WTC11 (cell line): Measurements from ENCODE around the gene TRAF3IP1. TPM values are rescaled to one million over a fixed set of nuclear protein-coding genes. Genes with fewer than 3 reads are reported as not detected.

ENCODE experiments used
- ATAC-seq: fragments of 200-7000 bp; cut with Tn5 transposase; 2 replicates; pipeline ENCODE4 v1.10.0; 2021; ENCODE audit warnings: mild to moderate bottlenecking, moderate library complexity
- CTCF ChIA-PET: fragments of 300-600 bp; sonication (Branson Sonifier 250); formaldehyde crosslinking; loops from one replicate; lab custom pipeline; 2021; ENCODE audit warnings: antibody characterized with exemption; lab: Charles Lee
- POLR2A ChIA-PET: fragments of 350-600 bp; sonication (Branson Sonifier 250); formaldehyde crosslinking; loops from one replicate; lab custom pipeline; 2021; ENCODE audit warnings: antibody characterized with exemption; lab: Charles Lee
- DNase-seq: peaks from one replicate; pipeline ENCODE4 v3.0.0; 2021; ENCODE audit warnings: low spot score
- H3K27ac Mint-ChIP-seq: 2 replicates; pipeline ENCODE4 v1.8.0; 2021; ENCODE audit warnings: mixed read lengths
- H3K27me3 Mint-ChIP-seq: 2 replicates; pipeline ENCODE4 v1.8.0; 2021; ENCODE audit warnings: low read depth, mild to moderate bottlenecking, moderate library complexity, mixed read lengths
- H3K36me3 Mint-ChIP-seq: 2 replicates; pipeline ENCODE4 v1.8.0; 2021; ENCODE audit warnings: mixed read lengths
- H3K4me1 Mint-ChIP-seq: 2 replicates; pipeline ENCODE4 v1.8.0; 2022; ENCODE audit warnings: mixed read lengths
- H3K4me3 Mint-ChIP-seq: 2 replicates; pipeline ENCODE4 v1.8.0; 2021; ENCODE audit warnings: mild to moderate bottlenecking, moderate library complexity, mixed read lengths
- H3K9me3 Mint-ChIP-seq: 2 replicates; pipeline ENCODE4 v1.8.0; 2021; ENCODE audit warnings: mixed read lengths
- CREB1 ChIP-seq: sonication (generic); formaldehyde crosslinking; IDR thresholded peaks from 2 replicates; pipeline ENCODE4 v1.8.0; 2023; ENCODE audit warnings: mild to moderate bottlenecking, missing genetic modification reagents
- ELF4 ChIP-seq: sonication (generic); formaldehyde crosslinking; IDR thresholded peaks from 2 replicates; pipeline ENCODE4 v1.8.1; 2022; ENCODE audit warnings: low read depth, mild to moderate bottlenecking, moderate library complexity, missing genetic modification reagents
- EMX1 ChIP-seq: fragments of 250-450 bp; sonication (Bioruptor Pico); IDR thresholded peaks from 2 replicates; pipeline ENCODE4 v1.8.0; 2021; ENCODE audit warnings: mild to moderate bottlenecking
- HMGA2 ChIP-seq: fragments of 250-450 bp; sonication (Bioruptor Pico); IDR thresholded peaks from 2 replicates; pipeline ENCODE4 v1.4.0; 2021; ENCODE audit warnings: mild to moderate bottlenecking, moderate library complexity
- NFATC4 ChIP-seq: fragments of 250-450 bp; sonication (Bioruptor Pico); IDR thresholded peaks from 2 replicates; pipeline ENCODE4 v1.9.0; 2021; ENCODE audit warnings: mild to moderate bottlenecking
- NR1H2 ChIP-seq: sonication (generic); formaldehyde crosslinking; IDR thresholded peaks from 2 replicates; pipeline ENCODE4 v1.9.0; 2021; ENCODE audit warnings: mild to moderate bottlenecking, moderate library complexity, missing genetic modification reagents
- NR2C2 ChIP-seq: sonication (generic); formaldehyde crosslinking; IDR thresholded peaks from 2 replicates; pipeline ENCODE4 v1.8.0; 2022; ENCODE audit warnings: mild to moderate bottlenecking, missing genetic modification reagents
- NR3C1 ChIP-seq: sonication (generic); formaldehyde crosslinking; conservative IDR thresholded peaks from 2 replicates; pipeline ENCODE4 v1.8.1; 2023; ENCODE audit warnings: low read depth, mild to moderate bottlenecking, missing genetic modification reagents
- OVOL2 ChIP-seq: fragments of 250-450 bp; sonication (Bioruptor Pico); IDR thresholded peaks from 2 replicates; pipeline ENCODE4 v1.9.0; 2021; ENCODE audit warnings: mild to moderate bottlenecking, borderline replicate concordance
- PRRX2 ChIP-seq: fragments of 250-450 bp; sonication (Bioruptor Pico); IDR thresholded peaks from 2 replicates; pipeline ENCODE4 v1.8.0; 2021; ENCODE audit warnings: mild to moderate bottlenecking
- ZNF396 ChIP-seq: fragments of 250-450 bp; sonication (Bioruptor Pico); IDR thresholded peaks from 2 replicates; pipeline ENCODE4 v1.8.0; 2021; ENCODE audit warnings: mild to moderate bottlenecking, moderate library complexity, borderline replicate concordance
- ZNF416 ChIP-seq: fragments of 250-450 bp; sonication (Bioruptor Pico); IDR thresholded peaks from 2 replicates; pipeline ENCODE4 v1.9.0; 2021; ENCODE audit warnings: mild to moderate bottlenecking, inconsistent platforms
- ZNF423 ChIP-seq: fragments of 250-450 bp; sonication (Bioruptor Pico); IDR thresholded peaks from 2 replicates; pipeline ENCODE4 v2.1.2; 2022; ENCODE audit warnings: mild to moderate bottlenecking, moderate library complexity
- total RNA-seq: library from RNA; stranded (reverse); gene quantifications from 3 replicates; pipeline ENCODE4 v1.2.3, GENCODE V29; 2021
- TF ChIP-seq, protein P1 (sequence below): sonication (generic); formaldehyde crosslinking; IDR thresholded peaks from 2 replicates; pipeline ENCODE4 v1.8.1; 2023; ENCODE audit warnings: mild to moderate bottlenecking, missing genetic modification reagents
- TF ChIP-seq, protein P2 (sequence below): fragments of 250-450 bp; sonication (Bioruptor Pico); IDR thresholded peaks from 2 replicates; pipeline ENCODE4 v1.9.0; 2021; ENCODE audit warnings: mild to moderate bottlenecking, borderline replicate concordance
- TF ChIP-seq, protein P3 (sequence below): sonication (generic); formaldehyde crosslinking; conservative IDR thresholded peaks from 2 replicates; pipeline ENCODE4 v1.8.1; 2022; ENCODE audit warnings: mild to moderate bottlenecking, missing genetic modification reagents
- TF ChIP-seq, protein P4 (sequence below): sonication (generic); formaldehyde crosslinking; IDR thresholded peaks from 2 replicates; pipeline ENCODE4 v1.8.1; 2022; ENCODE audit warnings: mild to moderate bottlenecking, missing genetic modification reagents, moderate library complexity, borderline replicate concordance
- TF ChIP-seq, protein P5 (sequence below): sonication (generic); formaldehyde crosslinking; IDR thresholded peaks from 2 replicates; pipeline ENCODE4 v1.8.0; 2022; ENCODE audit warnings: mild to moderate bottlenecking, missing genetic modification reagents
- TF ChIP-seq, protein P6 (sequence below): fragments of 250-450 bp; sonication (Bioruptor Pico); IDR thresholded peaks from 2 replicates; pipeline ENCODE4 v2.1.2; 2022; ENCODE audit warnings: mild to moderate bottlenecking, moderate library complexity
- TF ChIP-seq, protein P7 (sequence below): fragments of 250-450 bp; sonication (Bioruptor Pico); conservative IDR thresholded peaks from 2 replicates; pipeline ENCODE4 v1.9.0; 2021; ENCODE audit warnings: mild to moderate bottlenecking
- TF ChIP-seq, protein P8 (sequence below): sonication (generic); formaldehyde crosslinking; IDR thresholded peaks from 2 replicates; pipeline ENCODE4 v1.8.0; 2023; ENCODE audit warnings: mild to moderate bottlenecking, missing genetic modification reagents

TRAF3IP1 gene
- total RNA-seq, 1 experiment from 2014 or later: 18.7 TPM

DNA sequence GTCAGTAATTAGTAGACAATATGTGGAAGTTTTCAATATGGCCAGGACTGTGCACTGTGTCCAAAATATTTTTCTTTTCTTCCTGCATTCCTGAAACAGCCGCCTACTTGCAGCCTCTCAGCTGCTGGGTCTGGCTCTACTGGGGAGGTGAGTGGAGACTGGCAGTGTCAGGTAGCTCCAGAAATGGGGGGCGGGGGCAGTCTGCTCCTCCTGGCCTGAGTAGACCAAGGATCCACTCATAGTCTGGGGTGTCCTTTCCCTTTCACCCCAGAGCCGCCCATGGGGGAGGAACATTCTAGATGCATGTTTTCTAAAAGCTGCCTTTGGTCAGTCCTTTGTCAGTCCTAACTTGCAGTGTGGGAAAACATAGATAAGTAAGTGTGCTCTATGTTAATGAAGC lies 23.7 kb downstream of the TRAF3IP1 start (continued):
- no peak for TF ChIP-seq NR2C2
- TF ChIP-seq HMGA2 (CRISPR knock-in tag): no peak
- no peak for TF ChIP-seq PRRX2 (CRISPR knock-in tag)
- TF ChIP-seq, protein P1, sequence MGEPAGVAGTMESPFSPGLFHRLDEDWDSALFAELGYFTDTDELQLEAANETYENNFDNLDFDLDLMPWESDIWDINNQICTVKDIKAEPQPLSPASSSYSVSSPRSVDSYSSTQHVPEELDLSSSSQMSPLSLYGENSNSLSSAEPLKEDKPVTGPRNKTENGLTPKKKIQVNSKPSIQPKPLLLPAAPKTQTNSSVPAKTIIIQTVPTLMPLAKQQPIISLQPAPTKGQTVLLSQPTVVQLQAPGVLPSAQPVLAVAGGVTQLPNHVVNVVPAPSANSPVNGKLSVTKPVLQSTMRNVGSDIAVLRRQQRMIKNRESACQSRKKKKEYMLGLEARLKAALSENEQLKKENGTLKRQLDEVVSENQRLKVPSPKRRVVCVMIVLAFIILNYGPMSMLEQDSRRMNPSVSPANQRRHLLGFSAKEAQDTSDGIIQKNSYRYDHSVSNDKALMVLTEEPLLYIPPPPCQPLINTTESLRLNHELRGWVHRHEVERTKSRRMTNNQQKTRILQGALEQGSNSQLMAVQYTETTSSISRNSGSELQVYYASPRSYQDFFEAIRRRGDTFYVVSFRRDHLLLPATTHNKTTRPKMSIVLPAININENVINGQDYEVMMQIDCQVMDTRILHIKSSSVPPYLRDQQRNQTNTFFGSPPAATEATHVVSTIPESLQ: no peak
- TF ChIP-seq CREB1 (CRISPR knock-in tag): no peak
- no peak for TF ChIP-seq ZNF423 (CRISPR knock-in tag)
- TF ChIP-seq NR3C1 (CRISPR knock-in tag): no peak

DNA sequence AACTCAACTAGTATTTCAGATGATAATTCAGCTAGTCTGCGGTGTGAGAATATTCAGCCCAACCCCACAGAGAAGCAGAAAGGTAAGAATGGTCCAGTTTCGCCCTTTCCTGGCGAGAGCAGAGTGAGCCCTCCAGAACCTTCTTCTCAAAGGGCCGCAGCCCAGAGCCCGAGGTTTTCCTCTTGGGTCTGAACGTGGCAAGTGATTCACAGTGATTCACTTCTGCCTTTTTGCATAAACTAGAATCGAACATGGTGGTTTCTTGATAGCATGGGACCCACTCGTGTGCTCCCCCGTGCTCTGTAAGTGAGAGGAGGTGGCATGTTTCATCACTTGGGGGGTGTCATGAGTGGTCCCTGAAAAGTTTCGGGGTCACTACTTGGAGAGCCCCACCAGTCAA lies 24.2 kb downstream of the TRAF3IP1 start:
- no peaks in the 10 kb centered on the region for H3K9me3 Mint-ChIP-seq
- no peaks in the 10 kb centered on the region for H3K27me3 Mint-ChIP-seq
- no peak for ATAC-seq
- no peak for DNase-seq
- H3K4me3 Mint-ChIP-seq: no peak overlapping the region
- POLR2A ChIA-PET: no interaction called here
- CTCF ChIA-PET: interaction anchor here (1.8 kb wide), 1 partner anchor 12 kb away, joined by 6 read pairs; no protein-coding TSS in a partner anchor
- no peak overlapping the region for H3K27ac Mint-ChIP-seq
- peaks cover 11% of the 10 kb centered on the region for H3K36me3 Mint-ChIP-seq
- H3K4me1 Mint-ChIP-seq: no peaks in the 10 kb centered on the region
- TF ChIP-seq NR1H2 (CRISPR knock-in tag) (no peak), ELF4 (CRISPR knock-in tag) (no peak), ZNF396 (CRISPR knock-in tag) (no peak), OVOL2 (CRISPR knock-in tag) (no peak), NFATC4 (CRISPR knock-in tag) (no peak), ZNF416 (no peak), EMX1 (CRISPR knock-in tag) (no peak)
- TF ChIP-seq, protein P2, sequence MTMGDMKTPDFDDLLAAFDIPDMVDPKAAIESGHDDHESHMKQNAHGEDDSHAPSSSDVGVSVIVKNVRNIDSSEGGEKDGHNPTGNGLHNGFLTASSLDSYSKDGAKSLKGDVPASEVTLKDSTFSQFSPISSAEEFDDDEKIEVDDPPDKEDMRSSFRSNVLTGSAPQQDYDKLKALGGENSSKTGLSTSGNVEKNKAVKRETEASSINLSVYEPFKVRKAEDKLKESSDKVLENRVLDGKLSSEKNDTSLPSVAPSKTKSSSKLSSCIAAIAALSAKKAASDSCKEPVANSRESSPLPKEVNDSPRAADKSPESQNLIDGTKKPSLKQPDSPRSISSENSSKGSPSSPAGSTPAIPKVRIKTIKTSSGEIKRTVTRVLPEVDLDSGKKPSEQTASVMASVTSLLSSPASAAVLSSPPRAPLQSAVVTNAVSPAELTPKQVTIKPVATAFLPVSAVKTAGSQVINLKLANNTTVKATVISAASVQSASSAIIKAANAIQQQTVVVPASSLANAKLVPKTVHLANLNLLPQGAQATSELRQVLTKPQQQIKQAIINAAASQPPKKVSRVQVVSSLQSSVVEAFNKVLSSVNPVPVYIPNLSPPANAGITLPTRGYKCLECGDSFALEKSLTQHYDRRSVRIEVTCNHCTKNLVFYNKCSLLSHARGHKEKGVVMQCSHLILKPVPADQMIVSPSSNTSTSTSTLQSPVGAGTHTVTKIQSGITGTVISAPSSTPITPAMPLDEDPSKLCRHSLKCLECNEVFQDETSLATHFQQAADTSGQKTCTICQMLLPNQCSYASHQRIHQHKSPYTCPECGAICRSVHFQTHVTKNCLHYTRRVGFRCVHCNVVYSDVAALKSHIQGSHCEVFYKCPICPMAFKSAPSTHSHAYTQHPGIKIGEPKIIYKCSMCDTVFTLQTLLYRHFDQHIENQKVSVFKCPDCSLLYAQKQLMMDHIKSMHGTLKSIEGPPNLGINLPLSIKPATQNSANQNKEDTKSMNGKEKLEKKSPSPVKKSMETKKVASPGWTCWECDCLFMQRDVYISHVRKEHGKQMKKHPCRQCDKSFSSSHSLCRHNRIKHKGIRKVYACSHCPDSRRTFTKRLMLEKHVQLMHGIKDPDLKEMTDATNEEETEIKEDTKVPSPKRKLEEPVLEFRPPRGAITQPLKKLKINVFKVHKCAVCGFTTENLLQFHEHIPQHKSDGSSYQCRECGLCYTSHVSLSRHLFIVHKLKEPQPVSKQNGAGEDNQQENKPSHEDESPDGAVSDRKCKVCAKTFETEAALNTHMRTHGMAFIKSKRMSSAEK (CRISPR knock-in tag): no peak
- TF ChIP-seq, protein P3, sequence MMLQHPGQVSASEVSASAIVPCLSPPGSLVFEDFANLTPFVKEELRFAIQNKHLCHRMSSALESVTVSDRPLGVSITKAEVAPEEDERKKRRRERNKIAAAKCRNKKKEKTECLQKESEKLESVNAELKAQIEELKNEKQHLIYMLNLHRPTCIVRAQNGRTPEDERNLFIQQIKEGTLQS: no peak
- TF ChIP-seq, protein P4, sequence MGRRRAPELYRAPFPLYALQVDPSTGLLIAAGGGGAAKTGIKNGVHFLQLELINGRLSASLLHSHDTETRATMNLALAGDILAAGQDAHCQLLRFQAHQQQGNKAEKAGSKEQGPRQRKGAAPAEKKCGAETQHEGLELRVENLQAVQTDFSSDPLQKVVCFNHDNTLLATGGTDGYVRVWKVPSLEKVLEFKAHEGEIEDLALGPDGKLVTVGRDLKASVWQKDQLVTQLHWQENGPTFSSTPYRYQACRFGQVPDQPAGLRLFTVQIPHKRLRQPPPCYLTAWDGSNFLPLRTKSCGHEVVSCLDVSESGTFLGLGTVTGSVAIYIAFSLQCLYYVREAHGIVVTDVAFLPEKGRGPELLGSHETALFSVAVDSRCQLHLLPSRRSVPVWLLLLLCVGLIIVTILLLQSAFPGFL (CRISPR knock-in tag): no peak
- TF ChIP-seq, protein P5, sequence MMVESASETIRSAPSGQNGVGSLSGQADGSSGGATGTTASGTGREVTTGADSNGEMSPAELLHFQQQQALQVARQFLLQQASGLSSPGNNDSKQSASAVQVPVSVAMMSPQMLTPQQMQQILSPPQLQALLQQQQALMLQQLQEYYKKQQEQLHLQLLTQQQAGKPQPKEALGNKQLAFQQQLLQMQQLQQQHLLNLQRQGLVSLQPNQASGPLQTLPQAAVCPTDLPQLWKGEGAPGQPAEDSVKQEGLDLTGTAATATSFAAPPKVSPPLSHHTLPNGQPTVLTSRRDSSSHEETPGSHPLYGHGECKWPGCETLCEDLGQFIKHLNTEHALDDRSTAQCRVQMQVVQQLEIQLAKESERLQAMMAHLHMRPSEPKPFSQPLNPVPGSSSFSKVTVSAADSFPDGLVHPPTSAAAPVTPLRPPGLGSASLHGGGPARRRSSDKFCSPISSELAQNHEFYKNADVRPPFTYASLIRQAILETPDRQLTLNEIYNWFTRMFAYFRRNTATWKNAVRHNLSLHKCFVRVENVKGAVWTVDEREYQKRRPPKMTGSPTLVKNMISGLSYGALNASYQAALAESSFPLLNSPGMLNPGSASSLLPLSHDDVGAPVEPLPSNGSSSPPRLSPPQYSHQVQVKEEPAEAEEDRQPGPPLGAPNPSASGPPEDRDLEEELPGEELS (CRISPR knock-in tag): no peak
- TF ChIP-seq, protein P6, sequence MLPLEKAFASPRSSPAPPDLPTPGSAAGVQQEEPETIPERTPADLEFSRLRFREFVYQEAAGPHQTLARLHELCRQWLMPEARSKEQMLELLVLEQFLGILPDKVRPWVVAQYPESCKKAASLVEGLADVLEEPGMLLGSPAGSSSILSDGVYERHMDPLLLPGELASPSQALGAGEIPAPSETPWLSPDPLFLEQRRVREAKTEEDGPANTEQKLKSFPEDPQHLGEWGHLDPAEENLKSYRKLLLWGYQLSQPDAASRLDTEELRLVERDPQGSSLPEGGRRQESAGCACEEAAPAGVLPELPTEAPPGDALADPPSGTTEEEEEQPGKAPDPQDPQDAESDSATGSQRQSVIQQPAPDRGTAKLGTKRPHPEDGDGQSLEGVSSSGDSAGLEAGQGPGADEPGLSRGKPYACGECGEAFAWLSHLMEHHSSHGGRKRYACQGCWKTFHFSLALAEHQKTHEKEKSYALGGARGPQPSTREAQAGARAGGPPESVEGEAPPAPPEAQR (CRISPR knock-in tag): no peak
- TF ChIP-seq, protein P7, sequence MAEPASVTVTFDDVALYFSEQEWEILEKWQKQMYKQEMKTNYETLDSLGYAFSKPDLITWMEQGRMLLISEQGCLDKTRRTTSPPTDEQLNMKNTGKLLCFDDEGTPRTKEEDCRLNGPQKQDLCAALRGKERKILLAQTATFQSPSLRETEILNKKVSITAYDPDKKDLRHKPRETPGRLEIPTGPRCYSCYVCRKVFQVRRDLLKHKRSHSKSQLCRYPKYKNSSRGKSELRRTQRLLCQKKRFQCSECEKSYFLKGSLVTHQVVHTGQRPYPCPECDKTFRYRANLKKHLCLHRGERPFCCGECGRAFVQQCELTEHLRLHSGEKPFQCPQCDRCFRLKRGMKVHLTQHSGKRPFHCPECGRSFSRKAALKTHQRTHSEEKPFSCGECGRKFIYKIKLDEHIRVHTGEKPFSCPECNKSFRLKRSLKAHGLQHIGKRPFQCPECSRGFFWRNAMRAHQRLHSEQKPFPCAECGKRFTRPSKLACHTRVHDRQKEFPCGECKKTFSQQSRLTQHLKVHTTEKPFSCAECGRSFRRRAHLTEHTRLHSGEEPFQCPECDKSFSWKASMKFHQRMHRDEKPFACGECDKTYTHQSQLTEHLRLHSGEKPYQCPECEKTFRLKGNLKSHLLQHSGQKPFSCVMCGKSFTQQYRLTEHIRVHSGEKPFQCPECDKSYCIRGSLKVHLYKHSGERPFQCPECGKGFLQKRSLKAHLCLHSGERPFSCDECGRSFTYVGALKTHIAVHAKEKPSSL (CRISPR knock-in tag): no peak
- TF ChIP-seq, protein P8, sequence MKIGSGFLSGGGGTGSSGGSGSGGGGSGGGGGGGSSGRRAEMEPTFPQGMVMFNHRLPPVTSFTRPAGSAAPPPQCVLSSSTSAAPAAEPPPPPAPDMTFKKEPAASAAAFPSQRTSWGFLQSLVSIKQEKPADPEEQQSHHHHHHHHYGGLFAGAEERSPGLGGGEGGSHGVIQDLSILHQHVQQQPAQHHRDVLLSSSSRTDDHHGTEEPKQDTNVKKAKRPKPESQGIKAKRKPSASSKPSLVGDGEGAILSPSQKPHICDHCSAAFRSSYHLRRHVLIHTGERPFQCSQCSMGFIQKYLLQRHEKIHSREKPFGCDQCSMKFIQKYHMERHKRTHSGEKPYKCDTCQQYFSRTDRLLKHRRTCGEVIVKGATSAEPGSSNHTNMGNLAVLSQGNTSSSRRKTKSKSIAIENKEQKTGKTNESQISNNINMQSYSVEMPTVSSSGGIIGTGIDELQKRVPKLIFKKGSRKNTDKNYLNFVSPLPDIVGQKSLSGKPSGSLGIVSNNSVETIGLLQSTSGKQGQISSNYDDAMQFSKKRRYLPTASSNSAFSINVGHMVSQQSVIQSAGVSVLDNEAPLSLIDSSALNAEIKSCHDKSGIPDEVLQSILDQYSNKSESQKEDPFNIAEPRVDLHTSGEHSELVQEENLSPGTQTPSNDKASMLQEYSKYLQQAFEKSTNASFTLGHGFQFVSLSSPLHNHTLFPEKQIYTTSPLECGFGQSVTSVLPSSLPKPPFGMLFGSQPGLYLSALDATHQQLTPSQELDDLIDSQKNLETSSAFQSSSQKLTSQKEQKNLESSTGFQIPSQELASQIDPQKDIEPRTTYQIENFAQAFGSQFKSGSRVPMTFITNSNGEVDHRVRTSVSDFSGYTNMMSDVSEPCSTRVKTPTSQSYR: no peak
